ENCODE data around the gene ELAVL1. TPM values are rescaled to one million over a fixed set of nuclear protein-coding genes. Genes with fewer than 3 reads are reported as not detected.

ELAVL1 gene
- total RNA-seq, 1 donor from 2014 or later, result 37.4 TPM

DNA sequence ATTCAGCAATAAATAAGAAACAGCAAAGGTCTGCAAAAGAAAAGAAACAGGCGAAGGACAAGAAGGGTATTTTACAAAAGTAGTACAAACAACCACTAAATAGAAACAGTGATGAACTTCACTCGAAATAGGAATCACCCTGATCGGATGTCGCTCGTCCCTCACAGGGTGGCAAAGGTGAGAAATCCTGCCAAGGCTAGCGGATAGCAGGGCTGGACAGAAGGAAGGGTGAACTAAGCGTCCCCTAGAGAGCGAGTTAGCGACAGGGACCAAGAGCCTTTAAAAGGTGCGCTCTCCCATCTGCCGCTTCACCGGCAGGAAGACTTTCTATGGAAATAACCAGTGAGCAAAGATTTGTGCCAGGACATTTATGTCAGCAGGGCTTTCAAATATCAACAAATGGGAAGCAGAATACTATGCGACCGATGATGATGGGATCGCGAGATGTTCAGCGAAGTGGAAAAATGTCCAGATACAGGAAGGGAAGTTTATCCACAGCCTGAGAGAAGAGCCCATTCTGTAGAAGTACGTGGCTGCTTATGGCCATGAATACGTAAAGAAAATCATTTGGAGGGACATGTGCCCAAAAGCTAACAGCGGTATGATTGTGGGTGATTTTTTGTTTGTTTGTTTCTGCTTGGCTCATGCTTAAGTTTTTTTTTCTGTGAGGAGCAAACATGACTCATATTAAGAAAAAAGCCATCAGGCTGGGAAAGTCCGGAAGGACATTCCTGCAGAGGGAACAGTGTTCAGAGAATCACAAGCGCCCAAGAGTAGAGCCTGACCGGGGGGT lies 18.9 kb downstream of the ELAVL1 start:
- Histone ChIP-seq H3K27me3 (ENCODE audit: control insufficient read depth, insufficient read depth, low read length) (no peaks in the 10 kb centered on the region), H3K4me3 (ENCODE audit: low read depth, low read length) (no peak overlapping the region), H3K36me3 (ENCODE audit: control insufficient read depth, insufficient read depth, low read length) (peaks cover 27% of the 10 kb centered on the region)
- FAIRE-seq (peak; percentile 94), DNase-seq (ENCODE audit: low read depth) (peak; percentile 83)
- TF ChIP-seq, protein P1, sequence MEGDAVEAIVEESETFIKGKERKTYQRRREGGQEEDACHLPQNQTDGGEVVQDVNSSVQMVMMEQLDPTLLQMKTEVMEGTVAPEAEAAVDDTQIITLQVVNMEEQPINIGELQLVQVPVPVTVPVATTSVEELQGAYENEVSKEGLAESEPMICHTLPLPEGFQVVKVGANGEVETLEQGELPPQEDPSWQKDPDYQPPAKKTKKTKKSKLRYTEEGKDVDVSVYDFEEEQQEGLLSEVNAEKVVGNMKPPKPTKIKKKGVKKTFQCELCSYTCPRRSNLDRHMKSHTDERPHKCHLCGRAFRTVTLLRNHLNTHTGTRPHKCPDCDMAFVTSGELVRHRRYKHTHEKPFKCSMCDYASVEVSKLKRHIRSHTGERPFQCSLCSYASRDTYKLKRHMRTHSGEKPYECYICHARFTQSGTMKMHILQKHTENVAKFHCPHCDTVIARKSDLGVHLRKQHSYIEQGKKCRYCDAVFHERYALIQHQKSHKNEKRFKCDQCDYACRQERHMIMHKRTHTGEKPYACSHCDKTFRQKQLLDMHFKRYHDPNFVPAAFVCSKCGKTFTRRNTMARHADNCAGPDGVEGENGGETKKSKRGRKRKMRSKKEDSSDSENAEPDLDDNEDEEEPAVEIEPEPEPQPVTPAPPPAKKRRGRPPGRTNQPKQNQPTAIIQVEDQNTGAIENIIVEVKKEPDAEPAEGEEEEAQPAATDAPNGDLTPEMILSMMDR (IDR thresholded peaks at IDR 0.05; ENCODE audit: insufficient read depth, low read length, severe bottlenecking), result no peak

DNA sequence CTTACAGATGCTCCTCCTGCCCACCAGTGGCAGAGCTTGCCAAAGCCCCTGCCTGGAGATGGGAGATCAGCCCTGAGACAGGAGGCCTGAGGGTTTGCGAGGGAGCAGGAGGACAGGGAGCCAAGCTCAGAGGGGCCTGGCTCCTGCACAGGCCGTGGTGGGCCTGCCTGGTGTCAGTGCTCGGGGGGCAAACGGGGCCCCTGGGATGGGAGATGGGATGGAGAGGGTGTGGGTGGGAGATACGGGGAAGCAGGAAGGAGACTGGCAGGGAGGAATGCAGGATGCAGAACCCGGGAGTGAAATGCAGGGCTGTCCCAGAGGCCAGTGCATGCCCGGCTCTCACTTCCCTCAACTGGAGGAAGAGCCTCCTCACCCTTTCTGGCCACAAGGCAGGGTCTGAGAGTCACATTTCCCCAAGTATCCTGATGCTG lies 19.9 kb downstream of the ELAVL1 start:
- TF ChIP-seq, protein P1 (IDR thresholded peaks at IDR 0.05; ENCODE audit: insufficient read depth, low read length, severe bottlenecking), result no peak
- DNase-seq (ENCODE audit: low read depth), result no peak
- Histone ChIP-seq H3K27me3 (ENCODE audit: control insufficient read depth, insufficient read depth, low read length) (no peaks in the 10 kb centered on the region), H3K4me3 (ENCODE audit: low read depth, low read length) (no peak overlapping the region), H3K36me3 (ENCODE audit: control insufficient read depth, insufficient read depth, low read length) (peaks cover 27% of the 10 kb centered on the region)
- no peak for FAIRE-seq

DNA sequence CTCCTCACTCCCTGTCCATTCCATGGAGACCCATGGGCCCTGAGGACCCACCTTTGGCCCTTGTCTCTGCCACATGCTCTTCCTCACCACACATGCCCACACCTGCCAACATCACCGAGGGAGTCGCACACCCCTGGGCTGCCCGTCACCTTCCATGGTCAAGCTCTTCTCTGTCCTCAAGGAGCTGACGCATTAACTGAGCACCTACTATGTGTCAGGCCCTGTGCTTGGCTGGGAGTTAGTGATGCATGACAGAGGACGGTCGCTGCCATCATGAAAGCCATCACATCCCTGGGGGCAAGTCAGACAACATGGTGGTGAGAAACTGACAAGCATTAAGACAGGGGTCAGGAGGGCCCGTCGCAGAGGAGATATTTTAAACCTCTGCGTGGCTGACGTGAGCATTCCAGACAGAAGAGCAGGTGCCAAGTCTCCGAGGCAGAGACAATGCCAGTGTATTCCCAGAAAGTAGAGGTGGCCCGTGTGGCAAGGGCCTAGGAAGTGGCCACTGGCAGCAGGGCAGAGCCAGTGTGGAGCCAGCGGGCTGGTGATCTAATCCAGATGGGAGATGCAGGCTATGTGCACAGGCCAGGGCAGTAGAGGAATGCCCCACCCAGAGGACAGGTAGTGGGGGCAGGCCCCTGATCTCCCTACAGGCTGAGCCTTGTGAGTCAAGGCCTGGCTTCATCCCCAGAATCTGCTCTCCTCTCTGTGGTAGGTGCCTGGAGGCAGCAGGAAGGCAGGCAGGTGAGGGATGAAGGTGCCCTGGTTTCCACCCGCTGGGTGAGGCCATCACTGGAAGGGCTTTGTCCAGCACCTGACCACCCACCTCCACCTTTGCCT lies 21.2 kb downstream of the ELAVL1 start:
- H3K27me3 ChIP-seq (ENCODE audit: control insufficient read depth, insufficient read depth, low read length), result no peaks in the 10 kb centered on the region
- TF ChIP-seq, protein P1 (IDR thresholded peaks at IDR 0.05; ENCODE audit: insufficient read depth, low read length, severe bottlenecking), result no peak
- DNase-seq (ENCODE audit: low read depth) (no peak), FAIRE-seq (no peak)
- H3K36me3 ChIP-seq (ENCODE audit: control insufficient read depth, insufficient read depth, low read length), result peaks cover 37% of the 10 kb centered on the region
- H3K4me3 ChIP-seq (ENCODE audit: low read depth, low read length), result no peak overlapping the region

DNA sequence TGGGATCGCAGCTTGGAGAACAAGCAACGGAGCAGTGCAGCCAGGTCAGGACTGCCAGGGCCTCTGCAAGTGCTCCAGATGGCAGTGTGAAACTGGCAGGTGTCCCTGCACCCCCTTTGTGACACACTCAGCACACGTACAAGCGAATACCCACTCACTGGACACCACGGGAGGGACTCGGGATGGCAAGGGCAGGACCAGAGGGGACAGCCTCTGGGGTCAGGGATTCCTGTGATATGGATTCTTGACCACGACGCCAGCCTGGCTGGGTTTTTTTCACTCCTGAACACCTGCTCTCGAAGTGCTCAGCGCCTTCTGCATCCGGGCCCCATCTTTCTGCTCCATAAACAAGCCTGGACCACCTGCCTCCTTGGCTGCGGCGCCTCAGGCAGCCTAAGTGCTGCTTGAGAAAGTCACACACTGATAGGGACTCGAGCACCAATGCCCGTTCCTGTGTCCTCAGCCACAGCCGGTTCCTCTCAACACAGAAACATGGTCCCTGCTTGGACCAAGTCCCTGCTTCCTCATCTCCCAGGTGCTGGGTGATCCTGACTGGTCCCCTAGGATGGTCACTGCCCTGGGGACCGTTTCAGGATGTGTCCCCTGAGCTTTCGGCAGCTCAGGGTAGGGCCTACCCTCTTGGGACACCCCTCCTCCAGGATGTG lies 22.0 kb downstream of the ELAVL1 start:
- Histone ChIP-seq H3K4me3 (ENCODE audit: low read depth, low read length) (no peak overlapping the region), H3K36me3 (ENCODE audit: control insufficient read depth, insufficient read depth, low read length) (peaks cover 34% of the 10 kb centered on the region), H3K27me3 (ENCODE audit: control insufficient read depth, insufficient read depth, low read length) (no peaks in the 10 kb centered on the region)
- FAIRE-seq (no peak), DNase-seq (ENCODE audit: low read depth) (no peak)
- TF ChIP-seq, protein P1 (IDR thresholded peaks at IDR 0.05; ENCODE audit: insufficient read depth, low read length, severe bottlenecking), result no peak

DNA sequence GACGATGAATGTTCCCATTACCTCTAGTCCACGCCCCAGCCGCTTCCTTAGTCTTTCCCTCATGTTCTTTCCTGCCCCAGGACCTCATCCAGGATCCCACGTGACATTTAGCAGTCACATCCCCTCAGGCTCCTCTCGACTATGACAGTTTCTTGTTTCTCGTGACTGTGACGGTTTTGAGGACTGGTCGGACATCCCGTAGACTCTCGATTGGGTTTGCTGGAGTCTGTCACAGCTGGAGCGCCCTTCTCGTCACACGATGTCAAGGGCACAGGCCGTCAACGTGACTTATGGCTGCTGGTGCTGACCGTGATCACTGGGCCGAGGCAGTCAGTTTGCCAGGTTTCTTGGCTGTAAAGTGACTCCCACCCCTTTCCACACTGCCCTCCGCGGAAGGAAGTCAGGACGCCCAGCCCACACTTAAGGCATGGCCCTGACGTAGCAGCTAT lies 22.8 kb downstream of the ELAVL1 start:
- Histone ChIP-seq H3K4me3 (ENCODE audit: low read depth, low read length) (no peak overlapping the region), H3K27me3 (ENCODE audit: control insufficient read depth, insufficient read depth, low read length) (no peaks in the 10 kb centered on the region), H3K36me3 (ENCODE audit: control insufficient read depth, insufficient read depth, low read length) (peaks cover 35% of the 10 kb centered on the region)
- no peak for FAIRE-seq
- TF ChIP-seq, protein P1 (IDR thresholded peaks at IDR 0.05; ENCODE audit: insufficient read depth, low read length, severe bottlenecking), result no peak
- no peak for DNase-seq (ENCODE audit: low read depth)

All from bronchial epithelial cell (primary cell).